IPS-15b (cell line): ENCODE measurements around the gene KDM7A.

Source experiments
- H3K27me3 ChIP-seq: one replicate; pipeline ENCODE4 v1.6.1; 2013; ENCODE audit warnings: low read length; ENCODE audit not compliant: control insufficient read depth, insufficient read depth
- H3K36me3 ChIP-seq: one replicate; pipeline ENCODE4 v1.6.1; 2013; ENCODE audit warnings: low read length; ENCODE audit not compliant: control insufficient read depth, insufficient read depth
- H3K4me1 ChIP-seq: one replicate; pipeline ENCODE4 v1.6.1; 2013; ENCODE audit warnings: mild to moderate bottlenecking, low read length; ENCODE audit not compliant: control insufficient read depth, insufficient read depth
- H3K4me3 ChIP-seq: one replicate; pipeline ENCODE4 v1.5.1; 2013; ENCODE audit warnings: low read depth, low read length
- H3K9ac ChIP-seq: one replicate; pipeline ENCODE4 v1.6.1; 2013; ENCODE audit warnings: low read depth, mild to moderate bottlenecking, low read length
- H3K9me3 ChIP-seq: one replicate; pipeline ENCODE4 v1.6.1; 2013; ENCODE audit warnings: mild to moderate bottlenecking, low read length; ENCODE audit not compliant: control insufficient read depth, insufficient read depth

KDM7A gene

DNA sequence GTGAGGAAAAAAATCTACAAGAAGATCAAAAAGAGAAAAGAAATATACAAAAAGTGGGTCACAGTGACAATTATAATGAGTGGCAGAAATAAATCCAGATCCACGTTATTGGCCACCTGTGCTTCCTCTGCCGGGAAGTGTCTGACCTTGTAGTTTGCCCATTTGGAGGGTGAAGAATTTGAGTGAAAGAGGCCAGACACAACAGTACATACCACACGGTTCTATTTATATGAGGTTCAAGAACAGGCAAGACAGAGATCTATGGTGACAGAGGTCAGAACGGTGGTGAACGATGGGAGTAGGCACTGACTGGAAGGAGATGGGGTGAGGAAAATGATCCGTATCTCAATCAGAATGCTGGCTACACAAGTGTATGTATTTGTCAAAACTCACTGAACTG, 131.1 kb downstream of the KDM7A start:
- Histone ChIP-seq H3K27me3 (no peaks in the 10 kb centered on the region), H3K9ac (no peak overlapping the region), H3K36me3 (no peaks in the 10 kb centered on the region), H3K4me3 (no peak overlapping the region), H3K9me3 (no peaks in the 10 kb centered on the region), H3K4me1 (no peaks in the 10 kb centered on the region)

GRCh38 chr7:140044251-140044650, 132.5 kb downstream of the KDM7A start:
- Histone ChIP-seq H3K4me1 (no peaks in the 10 kb centered on the region), H3K9me3 (no peaks in the 10 kb centered on the region), H3K27me3 (no peaks in the 10 kb centered on the region)

GRCh38 chr7:140042386-140042670, 134.5 kb downstream of the KDM7A start:
- no peak overlapping the region for H3K9ac ChIP-seq

More at GRCh38 chr7:140044251-140044650, 132.5 kb downstream of the KDM7A start:
- Histone ChIP-seq H3K4me3 (no peak overlapping the region), H3K9ac (no peak overlapping the region), H3K36me3 (no peaks in the 10 kb centered on the region)

GRCh38 chr7:140041659-140042385, 135.0 kb downstream of the KDM7A start:
- H3K4me1 ChIP-seq, result no peaks in the 10 kb centered on the region
- peaks cover 3% of the 10 kb centered on the region for H3K36me3 ChIP-seq
- H3K9ac ChIP-seq, result no peak overlapping the region
- H3K4me3 ChIP-seq, result no peak overlapping the region
- H3K9me3 ChIP-seq, result no peaks in the 10 kb centered on the region
- no peaks in the 10 kb centered on the region for H3K27me3 ChIP-seq

More at GRCh38 chr7:140042386-140042670, 134.5 kb downstream of the KDM7A start:
- Histone ChIP-seq H3K27me3 (no peaks in the 10 kb centered on the region), H3K9me3 (no peaks in the 10 kb centered on the region), H3K4me3 (no peak overlapping the region), H3K4me1 (no peaks in the 10 kb centered on the region), H3K36me3 (no peaks in the 10 kb centered on the region)

DNA sequence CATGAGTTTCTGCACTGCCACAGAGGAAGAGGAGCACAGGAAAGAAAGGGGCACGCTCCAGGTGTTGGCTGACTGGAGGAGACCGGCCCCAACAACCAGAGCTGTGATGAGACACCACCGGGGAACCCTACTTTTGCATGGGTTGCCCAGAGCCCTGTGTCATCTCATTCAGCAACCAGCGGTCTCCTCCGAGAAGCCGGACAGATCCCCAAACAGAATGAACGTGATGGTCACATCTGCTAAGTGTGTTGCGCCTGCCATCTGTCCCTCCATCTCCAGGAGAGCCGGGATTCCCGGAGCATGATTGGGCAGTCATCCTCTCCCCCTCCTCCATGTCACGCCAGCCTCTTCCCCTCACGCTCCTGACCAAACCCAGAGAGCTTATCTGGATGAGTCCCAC, 136.9 kb downstream of the KDM7A start:
- no peak overlapping the region for H3K9ac ChIP-seq
- peaks cover 3% of the 10 kb centered on the region for H3K36me3 ChIP-seq
- H3K27me3 ChIP-seq, result no peaks in the 10 kb centered on the region
- H3K4me1 ChIP-seq, result no peaks in the 10 kb centered on the region
- H3K4me3 ChIP-seq, result no peak overlapping the region
- no peaks in the 10 kb centered on the region for H3K9me3 ChIP-seq

DNA sequence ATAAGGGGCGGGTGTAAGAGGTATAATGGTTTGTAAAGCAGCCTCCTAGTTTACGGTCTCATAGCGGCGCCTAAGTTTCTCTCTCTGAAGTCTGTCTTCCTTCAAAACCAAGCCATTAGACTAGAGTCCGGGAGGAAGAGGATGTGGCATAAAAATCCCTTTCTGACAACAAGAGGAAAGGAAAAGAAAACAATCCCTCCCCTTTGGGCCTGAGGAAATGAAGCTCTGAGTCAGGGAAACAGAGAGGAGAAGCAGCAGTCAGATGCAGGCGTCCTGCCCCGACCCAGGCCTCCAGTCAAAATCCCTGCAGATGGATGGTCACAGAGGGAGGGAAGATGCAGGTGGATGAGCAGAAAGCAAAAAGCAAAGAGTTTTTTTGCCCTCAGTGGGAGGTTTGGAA, 137.7 kb downstream of the KDM7A start:
- Histone ChIP-seq H3K9ac (no peak overlapping the region), H3K4me3 (no peak overlapping the region), H3K27me3 (no peaks in the 10 kb centered on the region), H3K36me3 (peaks cover 3% of the 10 kb centered on the region), H3K9me3 (no peaks in the 10 kb centered on the region), H3K4me1 (no peaks in the 10 kb centered on the region)

GRCh38 chr7:140036224-140036962, 140.4 kb downstream of the KDM7A start:
- Histone ChIP-seq H3K36me3 (peaks cover 3% of the 10 kb centered on the region), H3K27me3 (no peaks in the 10 kb centered on the region), H3K4me1 (no peaks in the 10 kb centered on the region), H3K4me3 (no peak overlapping the region), H3K9ac (no peak overlapping the region), H3K9me3 (no peaks in the 10 kb centered on the region)

DNA sequence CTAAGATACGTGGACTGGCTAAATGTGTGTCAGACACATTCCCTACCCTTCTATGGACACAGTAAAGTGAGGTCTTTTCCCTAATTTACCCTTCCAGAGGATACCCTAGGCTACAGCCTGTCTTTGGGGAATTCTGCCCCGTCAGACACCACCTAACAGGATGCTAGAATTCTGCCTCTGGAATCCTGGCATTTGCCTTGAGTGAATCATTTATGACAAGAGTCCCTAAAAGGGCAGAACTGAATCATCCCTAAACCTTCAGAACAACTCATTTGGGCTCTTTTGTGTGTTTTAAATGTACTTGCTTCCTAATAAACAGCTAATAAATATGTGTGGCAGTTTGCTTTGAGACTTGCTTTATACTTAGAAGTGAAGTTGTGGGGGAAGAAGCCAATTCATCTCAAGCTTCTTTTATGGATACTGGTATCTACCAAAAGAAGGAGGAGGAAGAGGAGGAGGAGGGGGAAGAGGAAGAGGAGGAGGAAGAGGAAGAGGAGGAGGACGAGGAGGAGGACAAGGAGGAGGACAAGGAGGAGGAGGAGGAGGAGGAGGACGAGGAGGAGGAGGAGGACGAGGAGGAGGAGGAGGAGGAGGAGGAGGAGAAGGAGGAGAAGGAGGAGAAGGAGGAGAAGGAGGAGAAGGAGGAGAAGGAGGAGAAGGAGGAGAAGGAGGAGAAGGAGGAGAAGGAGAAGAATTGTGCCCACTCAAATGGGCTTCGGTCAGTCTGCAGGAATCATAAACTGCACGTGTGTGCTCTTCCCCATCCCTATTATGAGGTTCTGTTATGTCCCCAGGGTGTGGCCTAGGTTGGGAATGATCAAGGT, 141.2 kb downstream of the KDM7A start:
- no peak overlapping the region for H3K4me3 ChIP-seq
- no peaks in the 10 kb centered on the region for H3K9me3 ChIP-seq
- no peaks in the 10 kb centered on the region for H3K4me1 ChIP-seq
- H3K36me3 ChIP-seq, result peaks cover 3% of the 10 kb centered on the region
- H3K9ac ChIP-seq, result no peak overlapping the region
- H3K27me3 ChIP-seq, result no peaks in the 10 kb centered on the region
